NCI-H187 (cell line): ENCODE measurements around the gene RSPO1.

Experiments used
- DNase-seq, 2 experiments: peaks; one replicate each; lab custom pipeline; 2025; lab: John Stamatoyannopoulos, UW

The RSPO1 gene

DNA sequence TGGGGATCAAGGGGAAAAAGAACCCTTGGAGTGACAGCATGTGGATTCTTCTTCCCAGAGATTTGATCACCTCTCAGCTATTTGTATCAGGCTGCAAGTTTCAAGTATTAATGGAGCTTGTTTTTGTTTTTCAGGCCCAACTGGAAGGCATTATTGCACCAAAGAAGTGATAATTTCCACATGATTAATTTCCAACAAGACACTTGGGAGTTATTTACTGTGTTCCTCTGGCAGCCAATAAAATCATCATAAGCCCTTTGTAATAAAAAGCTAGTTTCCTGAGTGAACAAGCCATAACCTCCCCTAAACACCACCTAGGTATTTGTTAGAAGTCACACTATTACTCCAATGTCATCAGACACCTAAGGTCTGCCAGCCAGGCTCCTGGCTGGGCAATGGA lies 69.8 kb downstream of the RSPO1 start:
- no peak for DNase-seq

DNA sequence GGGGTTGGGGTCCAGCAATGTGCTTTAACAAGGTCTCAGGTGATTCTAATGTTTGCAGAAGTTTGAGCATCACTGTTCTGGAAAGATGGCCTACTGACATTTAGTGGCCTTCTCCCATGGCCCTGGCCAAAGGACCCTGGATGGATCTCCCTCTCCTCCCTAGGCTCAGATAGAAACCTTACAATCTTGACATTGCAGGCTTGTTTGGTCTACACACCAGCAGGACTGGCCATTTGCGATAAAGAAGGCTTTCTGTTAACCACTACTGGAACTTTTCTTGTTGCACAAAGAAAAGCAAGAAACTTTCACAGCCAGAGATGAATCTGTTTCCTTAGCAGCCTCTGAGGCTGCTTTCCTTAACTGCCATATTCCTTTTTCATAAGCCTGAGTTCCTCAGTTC lies 71.7 kb downstream of the RSPO1 start:
- no peak for DNase-seq
